ENCODE data around the gene DENND1A. TPM values are rescaled to one million over a fixed set of nuclear protein-coding genes. Genes with fewer than 3 reads are reported as not detected.

DENND1A gene
- total RNA-seq, 1 experiment from 2014 or later = 13.0 TPM

GRCh38 chr9:123954518-123955280 lies 24.8 kb upstream of the DENND1A start:
- intact Hi-C loops (cut with micrococcal nuclease; ENCODE audit: unreplicated experiment) = no loop called here
- H3K4me1 Mint-ChIP-seq (ENCODE audit: low read depth, unreplicated experiment) = no peaks in the 10 kb centered on the region
- BruUV-seq (replicated peaks) = no TSS peak
- H3K27me3 Mint-ChIP-seq (ENCODE audit: unreplicated experiment) = peaks cover 48% of the 10 kb centered on the region
- H3K36me3 Mint-ChIP-seq (ENCODE audit: insufficient read depth, unreplicated experiment) = no peaks in the 10 kb centered on the region
- CTCF ChIA-PET = no interaction called here
- no peak for TF ChIP-seq CTCF (IDR thresholded peaks at IDR 0.05; ENCODE audit: unreplicated experiment)
- no peaks in the 10 kb centered on the region for H3K9me3 Mint-ChIP-seq (ENCODE audit: low read depth, unreplicated experiment)
- no peak overlapping the region for H3K27ac Mint-ChIP-seq (ENCODE audit: unreplicated experiment)
- DNase-seq = no peak
- H3K4me3 Mint-ChIP-seq (ENCODE audit: low read depth, unreplicated experiment) = no peak overlapping the region

GRCh38 chr9:123952641-123953495 lies 22.9 kb upstream of the DENND1A start:
- H3K4me1 Mint-ChIP-seq (ENCODE audit: low read depth, unreplicated experiment) = no peaks in the 10 kb centered on the region
- no peaks in the 10 kb centered on the region for H3K36me3 Mint-ChIP-seq (ENCODE audit: insufficient read depth, unreplicated experiment)
- H3K27me3 Mint-ChIP-seq (ENCODE audit: unreplicated experiment) = peaks cover 40% of the 10 kb centered on the region
- CTCF ChIA-PET = no interaction called here
- intact Hi-C loops (cut with micrococcal nuclease; ENCODE audit: unreplicated experiment) = no loop called here
- H3K27ac Mint-ChIP-seq (ENCODE audit: unreplicated experiment) = no peak overlapping the region
- TF ChIP-seq CTCF (IDR thresholded peaks at IDR 0.05; ENCODE audit: unreplicated experiment) = no peak
- no peak for DNase-seq
- no peaks in the 10 kb centered on the region for H3K9me3 Mint-ChIP-seq (ENCODE audit: low read depth, unreplicated experiment)
- BruUV-seq (replicated peaks) = no TSS peak
- no peak overlapping the region for H3K4me3 Mint-ChIP-seq (ENCODE audit: low read depth, unreplicated experiment)

GRCh38 chr9:123948286-123948685 lies 18.4 kb upstream of the DENND1A start:
- intact Hi-C loops (cut with micrococcal nuclease; ENCODE audit: unreplicated experiment) = no loop called here
- H3K27ac Mint-ChIP-seq (ENCODE audit: unreplicated experiment) = no peak overlapping the region
- H3K4me3 Mint-ChIP-seq (ENCODE audit: low read depth, unreplicated experiment) = no peak overlapping the region

GRCh38 chr9:123947326-123947725 lies 17.4 kb upstream of the DENND1A start:
- no peak for DNase-seq
- Mint-ChIP-seq H3K4me1 (ENCODE audit: low read depth, unreplicated experiment) (no peaks in the 10 kb centered on the region), H3K36me3 (ENCODE audit: insufficient read depth, unreplicated experiment) (no peaks in the 10 kb centered on the region), H3K27me3 (ENCODE audit: unreplicated experiment) (peaks cover 20% of the 10 kb centered on the region), H3K9me3 (ENCODE audit: low read depth, unreplicated experiment) (no peaks in the 10 kb centered on the region), H3K27ac (ENCODE audit: unreplicated experiment) (no peak overlapping the region), H3K4me3 (ENCODE audit: low read depth, unreplicated experiment) (no peak overlapping the region)
- no peak for TF ChIP-seq CTCF (IDR thresholded peaks at IDR 0.05; ENCODE audit: unreplicated experiment)
- intact Hi-C loops (cut with micrococcal nuclease; ENCODE audit: unreplicated experiment) = no loop called here
- BruUV-seq (replicated peaks) = no TSS peak
- CTCF ChIA-PET = interaction anchor here (0.5 kb wide), 1 partner anchor 1027 kb away, joined by 5 read pairs; no protein-coding TSS in a partner anchor

More at GRCh38 chr9:123948286-123948685, 18.4 kb upstream of the DENND1A start:
- TF ChIP-seq CTCF (IDR thresholded peaks at IDR 0.05; ENCODE audit: unreplicated experiment) = no peak
- Mint-ChIP-seq H3K36me3 (ENCODE audit: insufficient read depth, unreplicated experiment) (no peaks in the 10 kb centered on the region), H3K9me3 (ENCODE audit: low read depth, unreplicated experiment) (no peaks in the 10 kb centered on the region), H3K4me1 (ENCODE audit: low read depth, unreplicated experiment) (no peaks in the 10 kb centered on the region), H3K27me3 (ENCODE audit: unreplicated experiment) (peaks cover 29% of the 10 kb centered on the region)
- no TSS peak for BruUV-seq (replicated peaks)
- CTCF ChIA-PET = no interaction called here
- no peak for DNase-seq

Data from Calu3 (cell line).